ENCODE results near the gene FLNB.

DNA sequence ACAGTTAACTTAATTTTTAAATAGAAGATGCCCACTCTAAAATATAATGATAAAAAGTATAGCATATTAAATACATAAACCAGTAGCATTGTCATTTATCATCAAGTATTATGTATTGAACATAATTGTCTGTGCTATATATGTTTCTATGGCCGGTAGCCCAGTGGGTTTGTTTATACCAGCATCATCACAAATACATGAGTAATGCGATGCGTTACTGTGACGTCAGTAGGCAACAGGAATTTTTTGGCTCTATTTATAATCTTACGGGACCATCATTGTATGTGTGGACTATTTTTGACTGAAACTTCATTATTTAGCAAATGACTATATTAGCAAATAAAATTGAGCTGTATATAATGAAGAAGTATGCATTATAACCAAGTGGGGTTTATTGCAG lies 82.1 kb downstream of the FLNB start:
- TF ChIP-seq GTF2F1 (IDR thresholded peaks at IDR 0.05; ENCODE audit: borderline replicate concordance, low read depth, low read length) (no peak), JUN (IDR thresholded peaks at IDR 0.05; ENCODE audit: low read depth, low read length) (no peak), EP300 (IDR thresholded peaks at IDR 0.05; ENCODE audit: borderline replicate concordance in 1 of 2, low read depth in 2 of 2, low read length in 2 of 2) (no peak), CREB1 (IDR thresholded peaks at IDR 0.05) (no peak), POLR2A (IDR thresholded peaks at IDR 0.05; ENCODE audit: control extremely low read depth in 1 of 2, low read depth in 2 of 2, low read length in 2 of 2) (no peak), POLR2AphosphoS5 (IDR thresholded peaks at IDR 0.05; ENCODE audit: low read depth, low read length) (no peak), KDM1A (IDR thresholded peaks at IDR 0.05; ENCODE audit: borderline replicate concordance, low read length) (no peak)
- TF ChIP-seq, protein P1, sequence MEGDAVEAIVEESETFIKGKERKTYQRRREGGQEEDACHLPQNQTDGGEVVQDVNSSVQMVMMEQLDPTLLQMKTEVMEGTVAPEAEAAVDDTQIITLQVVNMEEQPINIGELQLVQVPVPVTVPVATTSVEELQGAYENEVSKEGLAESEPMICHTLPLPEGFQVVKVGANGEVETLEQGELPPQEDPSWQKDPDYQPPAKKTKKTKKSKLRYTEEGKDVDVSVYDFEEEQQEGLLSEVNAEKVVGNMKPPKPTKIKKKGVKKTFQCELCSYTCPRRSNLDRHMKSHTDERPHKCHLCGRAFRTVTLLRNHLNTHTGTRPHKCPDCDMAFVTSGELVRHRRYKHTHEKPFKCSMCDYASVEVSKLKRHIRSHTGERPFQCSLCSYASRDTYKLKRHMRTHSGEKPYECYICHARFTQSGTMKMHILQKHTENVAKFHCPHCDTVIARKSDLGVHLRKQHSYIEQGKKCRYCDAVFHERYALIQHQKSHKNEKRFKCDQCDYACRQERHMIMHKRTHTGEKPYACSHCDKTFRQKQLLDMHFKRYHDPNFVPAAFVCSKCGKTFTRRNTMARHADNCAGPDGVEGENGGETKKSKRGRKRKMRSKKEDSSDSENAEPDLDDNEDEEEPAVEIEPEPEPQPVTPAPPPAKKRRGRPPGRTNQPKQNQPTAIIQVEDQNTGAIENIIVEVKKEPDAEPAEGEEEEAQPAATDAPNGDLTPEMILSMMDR (IDR thresholded peaks at IDR 0.05; ENCODE audit: control extremely low read depth in 1 of 3, insufficient read depth in 1 of 3, low read depth in 1 of 3, low read length in 3 of 3), result no peak
- TF ChIP-seq, protein P2, sequence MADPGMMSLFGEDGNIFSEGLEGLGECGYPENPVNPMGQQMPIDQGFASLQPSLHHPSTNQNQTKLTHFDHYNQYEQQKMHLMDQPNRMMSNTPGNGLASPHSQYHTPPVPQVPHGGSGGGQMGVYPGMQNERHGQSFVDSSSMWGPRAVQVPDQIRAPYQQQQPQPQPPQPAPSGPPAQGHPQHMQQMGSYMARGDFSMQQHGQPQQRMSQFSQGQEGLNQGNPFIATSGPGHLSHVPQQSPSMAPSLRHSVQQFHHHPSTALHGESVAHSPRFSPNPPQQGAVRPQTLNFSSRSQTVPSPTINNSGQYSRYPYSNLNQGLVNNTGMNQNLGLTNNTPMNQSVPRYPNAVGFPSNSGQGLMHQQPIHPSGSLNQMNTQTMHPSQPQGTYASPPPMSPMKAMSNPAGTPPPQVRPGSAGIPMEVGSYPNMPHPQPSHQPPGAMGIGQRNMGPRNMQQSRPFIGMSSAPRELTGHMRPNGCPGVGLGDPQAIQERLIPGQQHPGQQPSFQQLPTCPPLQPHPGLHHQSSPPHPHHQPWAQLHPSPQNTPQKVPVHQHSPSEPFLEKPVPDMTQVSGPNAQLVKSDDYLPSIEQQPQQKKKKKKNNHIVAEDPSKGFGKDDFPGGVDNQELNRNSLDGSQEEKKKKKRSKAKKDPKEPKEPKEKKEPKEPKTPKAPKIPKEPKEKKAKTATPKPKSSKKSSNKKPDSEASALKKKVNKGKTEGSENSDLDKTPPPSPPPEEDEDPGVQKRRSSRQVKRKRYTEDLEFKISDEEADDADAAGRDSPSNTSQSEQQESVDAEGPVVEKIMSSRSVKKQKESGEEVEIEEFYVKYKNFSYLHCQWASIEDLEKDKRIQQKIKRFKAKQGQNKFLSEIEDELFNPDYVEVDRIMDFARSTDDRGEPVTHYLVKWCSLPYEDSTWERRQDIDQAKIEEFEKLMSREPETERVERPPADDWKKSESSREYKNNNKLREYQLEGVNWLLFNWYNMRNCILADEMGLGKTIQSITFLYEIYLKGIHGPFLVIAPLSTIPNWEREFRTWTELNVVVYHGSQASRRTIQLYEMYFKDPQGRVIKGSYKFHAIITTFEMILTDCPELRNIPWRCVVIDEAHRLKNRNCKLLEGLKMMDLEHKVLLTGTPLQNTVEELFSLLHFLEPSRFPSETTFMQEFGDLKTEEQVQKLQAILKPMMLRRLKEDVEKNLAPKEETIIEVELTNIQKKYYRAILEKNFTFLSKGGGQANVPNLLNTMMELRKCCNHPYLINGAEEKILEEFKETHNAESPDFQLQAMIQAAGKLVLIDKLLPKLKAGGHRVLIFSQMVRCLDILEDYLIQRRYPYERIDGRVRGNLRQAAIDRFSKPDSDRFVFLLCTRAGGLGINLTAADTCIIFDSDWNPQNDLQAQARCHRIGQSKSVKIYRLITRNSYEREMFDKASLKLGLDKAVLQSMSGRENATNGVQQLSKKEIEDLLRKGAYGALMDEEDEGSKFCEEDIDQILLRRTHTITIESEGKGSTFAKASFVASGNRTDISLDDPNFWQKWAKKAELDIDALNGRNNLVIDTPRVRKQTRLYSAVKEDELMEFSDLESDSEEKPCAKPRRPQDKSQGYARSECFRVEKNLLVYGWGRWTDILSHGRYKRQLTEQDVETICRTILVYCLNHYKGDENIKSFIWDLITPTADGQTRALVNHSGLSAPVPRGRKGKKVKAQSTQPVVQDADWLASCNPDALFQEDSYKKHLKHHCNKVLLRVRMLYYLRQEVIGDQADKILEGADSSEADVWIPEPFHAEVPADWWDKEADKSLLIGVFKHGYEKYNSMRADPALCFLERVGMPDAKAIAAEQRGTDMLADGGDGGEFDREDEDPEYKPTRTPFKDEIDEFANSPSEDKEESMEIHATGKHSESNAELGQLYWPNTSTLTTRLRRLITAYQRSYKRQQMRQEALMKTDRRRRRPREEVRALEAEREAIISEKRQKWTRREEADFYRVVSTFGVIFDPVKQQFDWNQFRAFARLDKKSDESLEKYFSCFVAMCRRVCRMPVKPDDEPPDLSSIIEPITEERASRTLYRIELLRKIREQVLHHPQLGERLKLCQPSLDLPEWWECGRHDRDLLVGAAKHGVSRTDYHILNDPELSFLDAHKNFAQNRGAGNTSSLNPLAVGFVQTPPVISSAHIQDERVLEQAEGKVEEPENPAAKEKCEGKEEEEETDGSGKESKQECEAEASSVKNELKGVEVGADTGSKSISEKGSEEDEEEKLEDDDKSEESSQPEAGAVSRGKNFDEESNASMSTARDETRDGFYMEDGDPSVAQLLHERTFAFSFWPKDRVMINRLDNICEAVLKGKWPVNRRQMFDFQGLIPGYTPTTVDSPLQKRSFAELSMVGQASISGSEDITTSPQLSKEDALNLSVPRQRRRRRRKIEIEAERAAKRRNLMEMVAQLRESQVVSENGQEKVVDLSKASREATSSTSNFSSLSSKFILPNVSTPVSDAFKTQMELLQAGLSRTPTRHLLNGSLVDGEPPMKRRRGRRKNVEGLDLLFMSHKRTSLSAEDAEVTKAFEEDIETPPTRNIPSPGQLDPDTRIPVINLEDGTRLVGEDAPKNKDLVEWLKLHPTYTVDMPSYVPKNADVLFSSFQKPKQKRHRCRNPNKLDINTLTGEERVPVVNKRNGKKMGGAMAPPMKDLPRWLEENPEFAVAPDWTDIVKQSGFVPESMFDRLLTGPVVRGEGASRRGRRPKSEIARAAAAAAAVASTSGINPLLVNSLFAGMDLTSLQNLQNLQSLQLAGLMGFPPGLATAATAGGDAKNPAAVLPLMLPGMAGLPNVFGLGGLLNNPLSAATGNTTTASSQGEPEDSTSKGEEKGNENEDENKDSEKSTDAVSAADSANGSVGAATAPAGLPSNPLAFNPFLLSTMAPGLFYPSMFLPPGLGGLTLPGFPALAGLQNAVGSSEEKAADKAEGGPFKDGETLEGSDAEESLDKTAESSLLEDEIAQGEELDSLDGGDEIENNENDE (IDR thresholded peaks at IDR 0.05; ENCODE audit: insufficient replicate concordance, low read length), result no peak
- TF ChIP-seq, protein P3, sequence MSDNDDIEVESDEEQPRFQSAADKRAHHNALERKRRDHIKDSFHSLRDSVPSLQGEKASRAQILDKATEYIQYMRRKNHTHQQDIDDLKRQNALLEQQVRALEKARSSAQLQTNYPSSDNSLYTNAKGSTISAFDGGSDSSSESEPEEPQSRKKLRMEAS (IDR thresholded peaks at IDR 0.05), result no peak
